H1 (cell line): ENCODE data around the gene CDC42EP1. TPM values are rescaled to one million over a fixed set of nuclear protein-coding genes. Genes with fewer than 3 reads are reported as not detected.
A peak's percentile ranks its signal among the peaks of the same experiment; 100 is the strongest.

ENCODE experiments used
- CTCF ChIA-PET: fragments of 300-600 bp; sonication (Branson Sonifier 250); formaldehyde crosslinking; loops from one replicate; lab custom pipeline; 2021; ENCODE audit not compliant: partially characterized antibody; lab: Charles Lee
- POLR2A ChIA-PET: fragments of 300-600 bp; sonication (Branson Sonifier 250); formaldehyde crosslinking; loops from one replicate; lab custom pipeline; 2021; ENCODE audit warnings: inconsistent platforms; ENCODE audit not compliant: partially characterized antibody; lab: Charles Lee
- DNase-seq, 2 experiments: peaks; one replicate each; pipeline versions ENCODE4 v3.0.0 to v3.0.0-alpha.2; 2010 to 2022; ENCODE audit warnings: low spot score in 2 of 2, low read depth in 1 of 2, mixed read lengths in 1 of 2
- FAIRE-seq: peaks from 2 replicates; lab custom pipeline; 2011; peaks lifted over from hg19 to GRCh38; lab: Jason Lieb, UNC
- H2AFZ ChIP-seq: 2 replicates; pipeline ENCODE4 v1.8.1; 2012; ENCODE audit warnings: low read length, inconsistent platforms
- H2AK5ac ChIP-seq: 2 replicates; pipeline ENCODE4 v1.6.1; 2013; ENCODE audit warnings: low read depth, low read length
- H2BK120ac ChIP-seq: replicated peaks from 2 replicates; pipeline ENCODE3; 2013; ENCODE audit warnings: low read depth, low read length, inconsistent platforms
- H2BK12ac ChIP-seq: 2 replicates; pipeline ENCODE4 v1.6.1; 2013; ENCODE audit warnings: low read depth, low read length
- H2BK15ac ChIP-seq: 2 replicates; pipeline ENCODE4 v1.6.1; 2013; ENCODE audit warnings: low read length
- H2BK20ac ChIP-seq: 2 replicates; pipeline ENCODE4 v1.6.1; 2013; ENCODE audit warnings: low read length
- H2BK5ac ChIP-seq: 2 replicates; pipeline ENCODE4 v1.6.1; 2013; ENCODE audit warnings: low read depth, low read length
- H3K14ac ChIP-seq: 2 replicates; pipeline ENCODE4 v1.6.1; 2013; ENCODE audit warnings: inconsistent platforms; ENCODE audit not compliant: insufficient read length
- H3K18ac ChIP-seq: 2 replicates; pipeline ENCODE4 v1.6.1; 2013; ENCODE audit warnings: low read length; ENCODE audit errors: extremely low read depth
- H3K23ac ChIP-seq: 2 replicates; pipeline ENCODE4 v1.6.1; 2013; ENCODE audit warnings: inconsistent platforms; ENCODE audit not compliant: insufficient read length
- H3K23me2 ChIP-seq: 2 replicates; pipeline ENCODE4 v1.6.1; 2013; ENCODE audit warnings: low read depth, low read length
- H3K27ac ChIP-seq: 2 replicates; pipeline ENCODE4 v1.6.1; 2011; ENCODE audit warnings: low read depth, low read length, inconsistent platforms
- H3K27me3 ChIP-seq, 4 experiments: replicated peaks in 1 of 4; 1 replicate in 1 of 4; 2 replicates in 3 of 4; pipeline versions ENCODE4 v1.6.1 to v1.8.1; 2011 to 2013; ENCODE audit warnings: low read length in 3 of 4, mild to moderate bottlenecking in 3 of 4, inconsistent platforms in 2 of 4, mixed read lengths in 2 of 4, moderate library complexity in 1 of 4; ENCODE audit not compliant: control insufficient read depth in 3 of 4, insufficient read depth in 3 of 4; ENCODE audit errors: extremely low read depth in 1 of 4
- H3K36me3 ChIP-seq, 4 experiments: 2 replicates each; pipeline versions ENCODE4 v1.6.1 to v1.8.1; 2011 to 2013; ENCODE audit warnings: mild to moderate bottlenecking in 4 of 4, low read length in 3 of 4, moderate library complexity in 2 of 4, control low read depth in 1 of 4, inconsistent platforms in 1 of 4; ENCODE audit not compliant: insufficient read depth in 4 of 4, control insufficient read depth in 2 of 4
- H3K4ac ChIP-seq: replicated peaks from 2 replicates; pipeline ENCODE3; 2013; ENCODE audit warnings: low read length, low read depth, mixed read lengths, inconsistent platforms; ENCODE audit not compliant: insufficient read length
- H3K4me1 ChIP-seq, 4 experiments: replicated peaks in 1 of 4; 1 replicate in 1 of 4; 2 replicates in 3 of 4; pipeline versions ENCODE4 v1.6.1 to v1.8.1; 2011 to 2013; ENCODE audit warnings: low read length in 3 of 4, inconsistent platforms in 2 of 4, mixed read lengths in 1 of 4; ENCODE audit not compliant: insufficient read depth in 4 of 4, control insufficient read depth in 3 of 4
- H3K4me2 ChIP-seq, 2 experiments: 2 replicates each; pipeline versions ENCODE4 v1.6.1 to v1.8.1; 2011 to 2013; ENCODE audit warnings: low read depth in 2 of 2, low read length in 2 of 2, control low read depth in 1 of 2, inconsistent platforms in 1 of 2, mild to moderate bottlenecking in 1 of 2; ENCODE audit not compliant: insufficient read depth in 1 of 2
- H3K4me3 ChIP-seq, 4 experiments: fragments of 200-600, 300-600 bp in 1 of 4; sonication (generic), shearing (Covaris generic), sonication (Bioruptor Twin) in 1 of 4; 2 replicates each; pipeline versions ENCODE4 v1.5.1 to v1.8.1; 2011 to 2016; ENCODE audit warnings: low read length in 4 of 4, low read depth in 3 of 4, control low read depth in 2 of 4, inconsistent platforms in 2 of 4, mild to moderate bottlenecking in 2 of 4, mixed read lengths in 1 of 4, moderate library complexity in 1 of 4; ENCODE audit not compliant: insufficient read depth in 2 of 4; ENCODE audit errors: extremely low read depth in 1 of 4
- H3K56ac ChIP-seq: replicated peaks from 2 replicates; pipeline ENCODE3; 2013; ENCODE audit warnings: low read depth, mild to moderate bottlenecking, mixed read lengths, low read length, inconsistent platforms; ENCODE audit not compliant: insufficient read length
- H3K79me1 ChIP-seq: 2 replicates; pipeline ENCODE4 v1.6.1; 2013; ENCODE audit warnings: low read depth, low read length, control low read depth
- H3K79me2 ChIP-seq, 2 experiments: 2 replicates each; pipeline versions ENCODE4 v1.6.1 to v1.8.1; 2012 to 2013; ENCODE audit warnings: low read length in 2 of 2, mild to moderate bottlenecking in 2 of 2, inconsistent platforms in 1 of 2; ENCODE audit not compliant: insufficient read depth in 2 of 2, control insufficient read depth in 1 of 2
- H3K9ac ChIP-seq, 4 experiments: replicated peaks in 1 of 4; 1 replicate in 1 of 4; 2 replicates in 3 of 4; pipeline versions ENCODE4 v1.6.1 to v1.8.1; 2011 to 2013; ENCODE audit warnings: low read depth in 3 of 4, low read length in 3 of 4, control low read depth in 2 of 4, mild to moderate bottlenecking in 2 of 4, moderate library complexity in 2 of 4, inconsistent platforms in 1 of 4; ENCODE audit errors: extremely low read depth in 1 of 4
- H3K9me3 ChIP-seq, 2 experiments: 2 replicates each; pipeline versions ENCODE4 v1.6.1 to v1.8.1; 2012 to 2013; ENCODE audit warnings: mild to moderate bottlenecking in 2 of 2, moderate library complexity in 2 of 2, control low read depth in 1 of 2, inconsistent platforms in 1 of 2, low read depth in 1 of 2, low read length in 1 of 2, mixed read lengths in 1 of 2; ENCODE audit not compliant: insufficient read depth in 2 of 2
- H4K20me1 ChIP-seq, 2 experiments: replicated peaks in 1 of 2; 2 replicates each; pipeline versions ENCODE3 to v1.8.1; 2011 to 2013; ENCODE audit warnings: inconsistent platforms in 2 of 2, low read length in 2 of 2, mild to moderate bottlenecking in 1 of 2; ENCODE audit not compliant: insufficient read depth in 2 of 2, control insufficient read depth in 1 of 2
- H4K5ac ChIP-seq: 2 replicates; pipeline ENCODE4 v1.6.1; 2013; ENCODE audit warnings: low read length, low read depth, mixed read lengths, inconsistent platforms; ENCODE audit not compliant: insufficient read length
- H4K8ac ChIP-seq: 2 replicates; pipeline ENCODE4 v1.8.0; 2013; ENCODE audit warnings: mild to moderate bottlenecking, moderate library complexity, low read length, inconsistent platforms; ENCODE audit not compliant: insufficient read depth; ENCODE audit errors: extremely low read depth
- H4K91ac ChIP-seq: replicated peaks from 2 replicates; pipeline ENCODE3; 2013; ENCODE audit warnings: low read length, mixed read lengths, inconsistent platforms; ENCODE audit not compliant: insufficient read length
- BACH1 ChIP-seq: IDR thresholded peaks from 2 replicates; pipeline ENCODE4 v1.6.1; 2012; ENCODE audit warnings: low read length, improper control_type of control experiment
- BRCA1 ChIP-seq: IDR thresholded peaks from 2 replicates; pipeline ENCODE4 v1.6.1; 2012; ENCODE audit warnings: low read depth, low read length, improper control_type of control experiment
- CEBPB ChIP-seq: IDR thresholded peaks from 2 replicates; pipeline ENCODE4 v1.6.1; 2012; ENCODE audit warnings: low read depth, low read length
- EP300 ChIP-seq, 2 experiments: IDR thresholded peaks; 1 replicate in 1 of 2; 2 replicates in 1 of 2; pipeline ENCODE4 v1.6.1; 2011 to 2012; ENCODE audit warnings: low read depth in 2 of 2, low read length in 2 of 2, mild to moderate bottlenecking in 2 of 2, borderline replicate concordance in 1 of 2, inconsistent platforms in 1 of 2, moderate library complexity in 1 of 2
- KDM5A ChIP-seq: fragments of 200-600 bp; IDR thresholded peaks from 2 replicates; pipeline ENCODE4 v1.7.1; 2012; ENCODE audit warnings: mild to moderate bottlenecking, low read length, inconsistent platforms, mixed read lengths
- MAFK ChIP-seq: IDR thresholded peaks from 2 replicates; pipeline ENCODE4 v1.6.1; 2012; ENCODE audit warnings: low read depth, mild to moderate bottlenecking, improper control_type of control experiment, low read length
- RBBP5 ChIP-seq: IDR thresholded peaks from 2 replicates; pipeline ENCODE4 v1.7.1; 2012; ENCODE audit warnings: low read depth, mild to moderate bottlenecking, inconsistent platforms, low read length, moderate library complexity, borderline replicate concordance
- SIRT6 ChIP-seq: IDR thresholded peaks from one replicate; pipeline ENCODE4 v1.7.1; 2012; ENCODE audit warnings: low read length, inconsistent platforms
- SP1 ChIP-seq: IDR thresholded peaks from 2 replicates; pipeline ENCODE4 v1.6.1; 2011; ENCODE audit warnings: low read depth, low read length
- SP4 ChIP-seq: IDR thresholded peaks from 2 replicates; pipeline ENCODE4 v1.6.1; 2012; ENCODE audit warnings: low read length, inconsistent platforms
- TAF7 ChIP-seq: optimal IDR thresholded peaks from 2 replicates; pipeline ENCODE3; 2011; ENCODE audit warnings: low read depth, mild to moderate bottlenecking, inconsistent platforms, low read length, moderate library complexity, borderline replicate concordance
- TBP ChIP-seq: IDR thresholded peaks from 2 replicates; pipeline ENCODE4 v1.6.1; 2011; ENCODE audit warnings: low read depth, low read length, improper control_type of control experiment
- WGBS, 2 experiments: shearing (Covaris generic) in 1 of 2; methylation state at CpG; one replicate each; pipeline versions ENCODE4 v1.1.6 to v1.1.7; 2013 to 2015; ENCODE audit warnings: low lambda C conversion rate in 2 of 2, mixed read lengths in 2 of 2, inconsistent platforms in 1 of 2, low coverage in 1 of 2, missing lambda C conversion rate in 1 of 2; ENCODE audit not compliant: insufficient replicate concordance in 2 of 2, insufficient coverage in 1 of 2, insufficient read length in 1 of 2; ENCODE audit errors: extremely low coverage in 1 of 2, missing lambda C conversion rate in 1 of 2; 5-methylcytosine and 5-hydroxymethylcytosine counted together
- polyA plus RNA-seq, 7 experiments: library from polyadenylated mRNA; depleted of rRNA in 3 of 7; stranded (reverse) in 5 of 7; unstranded in 2 of 7; fragments of >200 nt in 5 of 7; fragments of 200-250 nt in 2 of 7; gene quantifications; 1 replicate in 5 of 7; 2 replicates in 1 of 7; 4 replicates in 1 of 7; pipeline versions ENCODE4 v1.2.1 to v1.2.3, GENCODE V29; 2011 to 2013; ENCODE audit warnings: missing spikeins in 2 of 7, mixed read lengths in 2 of 7
- total RNA-seq: library from RNA; stranded (reverse); fragmentation: NEBNext Ultra II Directional; extraction: Animal tissue kit (Norgen Biotek cat#: 25700); gene quantifications from 2 replicates; pipeline ENCODE4 v1.2.1, GENCODE V29; 2021
- TF ChIP-seq, protein P1 (sequence below): IDR thresholded peaks from 2 replicates; pipeline ENCODE4 v1.6.1; 2012; ENCODE audit warnings: inconsistent platforms

The CDC42EP1 gene
- total and polyA plus RNA-seq, 2 of the 8 experiments (the other 6 are each of a cell fraction or from before 2014, with no cell fraction given) = 8.3 to 11.2 TPM

DNA sequence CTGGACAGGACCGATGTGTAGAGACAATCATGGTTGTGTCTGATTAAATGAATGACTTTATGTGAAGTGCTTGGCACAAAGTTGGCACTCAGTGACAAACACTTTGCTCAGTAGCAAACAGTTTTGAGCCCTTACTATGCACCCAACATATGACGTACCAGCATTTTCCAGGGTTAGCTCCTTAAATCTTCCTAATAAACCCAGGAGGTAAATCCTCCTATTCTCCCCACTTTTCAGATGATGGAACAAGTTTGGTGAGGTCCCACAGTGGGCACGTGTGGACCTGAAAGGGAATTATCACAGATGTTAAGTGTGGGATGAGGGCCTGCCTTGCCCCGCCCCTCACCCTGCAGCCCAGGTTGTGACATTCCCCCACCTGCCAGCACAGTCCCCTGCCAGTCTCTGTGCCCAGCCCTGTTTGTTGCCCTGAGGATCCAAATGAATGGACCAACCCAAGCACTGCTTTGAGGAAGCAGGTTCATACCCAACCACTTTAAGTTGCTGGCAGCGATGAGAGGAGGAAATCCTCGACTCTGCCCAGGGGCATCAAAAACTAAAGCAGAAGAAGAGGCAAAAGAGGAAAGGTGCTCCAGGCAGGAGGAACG, 34.4 kb upstream of the CDC42EP1 start:
- H3K23ac ChIP-seq = no peak overlapping the region
- H2AFZ ChIP-seq = no peak overlapping the region
- H4K91ac ChIP-seq = no peak overlapping the region
- H3K23me2 ChIP-seq = no peaks in the 10 kb centered on the region
- H2BK12ac ChIP-seq = no peak overlapping the region
- DNase-seq (no peak), FAIRE-seq (no peak)
- POLR2A ChIA-PET = no interaction called here
- H4K5ac ChIP-seq = no peak overlapping the region
- H3K14ac ChIP-seq = no peak overlapping the region
- H3K56ac ChIP-seq = no peak overlapping the region
- H2BK15ac ChIP-seq = no peak overlapping the region
- H3K27ac ChIP-seq = no peak overlapping the region
- no peak overlapping the region for H2BK20ac ChIP-seq
- H3K27me3 ChIP-seq = no peaks in the 10 kb centered on the region; a peak in 1 of 7 replicates
- H2AK5ac ChIP-seq = no peak overlapping the region
- no peaks in the 10 kb centered on the region for H3K79me1 ChIP-seq
- no peak overlapping the region for H3K9ac ChIP-seq
- no peaks in the 10 kb centered on the region for H3K9me3 ChIP-seq
- H3K4ac ChIP-seq = no peak overlapping the region
- WGBS, 2 experiments = 81% methylated on average over 7 of the region's 7 CpGs; no CpG with 5 or more reads in 1 of the 2 experiments
- H3K4me1 ChIP-seq = no peaks in the 10 kb centered on the region
- H4K8ac ChIP-seq = peak overlapping the region; percentile 36; the same call in 1 of the 2 replicates
- H3K36me3 ChIP-seq = no peaks in the 10 kb centered on the region
- CTCF ChIA-PET = interaction anchor here (0.9 to 5.7 kb wide), 3 partner anchors 32 to 40 kb away, joined by 3 to 55 read pairs (median 3); no protein-coding TSS in a partner anchor
- H4K20me1 ChIP-seq = no peaks in the 10 kb centered on the region
- H3K18ac ChIP-seq = no peak overlapping the region
- no peak overlapping the region for H2BK120ac ChIP-seq
- no peaks in the 10 kb centered on the region for H3K79me2 ChIP-seq
- H3K4me2 ChIP-seq = no peak overlapping the region
- H3K4me3 ChIP-seq = no peak overlapping the region
- no peak overlapping the region for H2BK5ac ChIP-seq
- no peak for TF ChIP-seq RBBP5
- TF ChIP-seq BACH1 = no peak
- TF ChIP-seq SP4 = no peak
- no peak for TF ChIP-seq KDM5A
- TF ChIP-seq BRCA1 = no peak
- no peak for TF ChIP-seq EP300 (IDR thresholded peaks at IDR 0.05; ENCODE audit: borderline replicate concordance in 1 of 2, low read depth in 2 of 2, low read length in 2 of 2)
- no peak for TF ChIP-seq SIRT6
- no peak for TF ChIP-seq SP1
- no peak for TF ChIP-seq TAF7
- no peak for TF ChIP-seq CEBPB
- TF ChIP-seq, protein P1, sequence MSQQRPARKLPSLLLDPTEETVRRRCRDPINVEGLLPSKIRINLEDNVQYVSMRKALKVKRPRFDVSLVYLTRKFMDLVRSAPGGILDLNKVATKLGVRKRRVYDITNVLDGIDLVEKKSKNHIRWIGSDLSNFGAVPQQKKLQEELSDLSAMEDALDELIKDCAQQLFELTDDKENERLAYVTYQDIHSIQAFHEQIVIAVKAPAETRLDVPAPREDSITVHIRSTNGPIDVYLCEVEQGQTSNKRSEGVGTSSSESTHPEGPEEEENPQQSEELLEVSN = no peak
- TF ChIP-seq TBP = no peak
- no peak for TF ChIP-seq MAFK
